ENCODE results near the gene PITHD1.
"Not testable (repeated sequence)": the region's sequence is repeated elsewhere in the genome, so short reads cannot be mapped to it uniquely, and the experiment has no call there.

DNA sequence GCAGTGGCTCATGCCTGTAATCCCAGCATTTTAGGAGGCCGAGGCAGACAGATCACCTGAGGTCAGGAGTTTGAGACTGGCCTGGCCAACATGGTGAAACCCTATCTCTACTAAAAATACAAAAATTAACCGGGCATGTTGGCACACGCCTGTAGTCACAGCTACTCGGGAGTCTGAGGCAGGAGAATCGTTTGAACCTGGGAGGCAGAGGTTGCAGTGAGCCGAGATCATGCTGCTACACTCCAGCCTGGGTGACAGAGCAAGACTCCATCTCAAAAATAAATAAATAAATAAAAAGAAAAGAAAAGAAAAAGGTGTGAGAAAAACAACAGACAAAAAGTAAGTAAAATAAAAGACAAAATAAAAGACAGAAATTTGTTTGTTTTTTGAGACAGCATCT is 55.9 kb downstream of the PITHD1 start:
- TF ChIP-seq EZH2phosphoT487 (IDR thresholded peaks at IDR 0.05; ENCODE audit: borderline replicate concordance) = not testable (repeated sequence)
- TF ChIP-seq, protein P1, sequence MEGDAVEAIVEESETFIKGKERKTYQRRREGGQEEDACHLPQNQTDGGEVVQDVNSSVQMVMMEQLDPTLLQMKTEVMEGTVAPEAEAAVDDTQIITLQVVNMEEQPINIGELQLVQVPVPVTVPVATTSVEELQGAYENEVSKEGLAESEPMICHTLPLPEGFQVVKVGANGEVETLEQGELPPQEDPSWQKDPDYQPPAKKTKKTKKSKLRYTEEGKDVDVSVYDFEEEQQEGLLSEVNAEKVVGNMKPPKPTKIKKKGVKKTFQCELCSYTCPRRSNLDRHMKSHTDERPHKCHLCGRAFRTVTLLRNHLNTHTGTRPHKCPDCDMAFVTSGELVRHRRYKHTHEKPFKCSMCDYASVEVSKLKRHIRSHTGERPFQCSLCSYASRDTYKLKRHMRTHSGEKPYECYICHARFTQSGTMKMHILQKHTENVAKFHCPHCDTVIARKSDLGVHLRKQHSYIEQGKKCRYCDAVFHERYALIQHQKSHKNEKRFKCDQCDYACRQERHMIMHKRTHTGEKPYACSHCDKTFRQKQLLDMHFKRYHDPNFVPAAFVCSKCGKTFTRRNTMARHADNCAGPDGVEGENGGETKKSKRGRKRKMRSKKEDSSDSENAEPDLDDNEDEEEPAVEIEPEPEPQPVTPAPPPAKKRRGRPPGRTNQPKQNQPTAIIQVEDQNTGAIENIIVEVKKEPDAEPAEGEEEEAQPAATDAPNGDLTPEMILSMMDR (conservative IDR thresholded peaks at IDR 0.05; ENCODE audit: low read length) = not testable (repeated sequence)
